ENCODE data around the gene DBX1.

DBX1 gene

DNA sequence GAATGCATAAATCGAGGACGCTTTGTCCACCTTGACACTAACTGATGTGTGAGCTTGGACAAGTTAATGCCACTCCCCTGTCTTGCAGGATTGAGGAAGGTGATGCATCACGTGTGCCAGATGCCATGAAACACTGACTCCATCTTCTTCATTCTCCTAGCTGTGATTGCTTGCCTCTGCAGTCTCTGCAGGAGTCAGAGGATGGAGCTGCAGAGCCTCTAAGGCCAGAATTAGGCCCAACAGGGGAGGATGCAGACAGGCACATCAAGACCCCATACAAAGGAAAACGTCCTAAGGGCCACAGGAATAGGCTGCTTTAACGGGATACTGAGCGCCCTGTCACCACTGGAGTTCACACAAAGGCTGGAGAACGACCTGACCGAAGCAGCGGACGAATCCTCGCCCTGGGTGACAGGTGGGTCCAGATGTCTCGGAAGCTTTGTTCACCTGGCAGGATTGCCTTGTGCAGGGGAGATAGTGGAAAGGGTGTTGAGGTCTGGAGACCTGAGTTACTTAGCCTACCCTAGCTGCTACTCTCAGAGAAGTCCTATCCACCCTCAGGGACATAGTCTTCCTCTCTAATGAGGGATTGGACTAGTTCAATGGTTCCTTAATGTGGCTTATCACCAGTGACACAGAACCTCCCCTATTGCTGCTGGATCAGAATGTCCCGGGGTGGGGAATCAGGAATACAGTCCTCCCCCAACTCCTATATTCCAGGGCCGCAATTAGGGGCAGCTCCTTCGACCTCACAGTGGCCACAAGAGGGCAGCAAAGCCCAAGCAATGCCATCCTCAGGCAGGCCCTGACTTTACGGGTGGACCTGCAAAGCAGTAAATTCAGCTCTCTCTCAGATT lies 32.4 kb downstream of the DBX1 start:
- in situ Hi-C loops (cut with HindIII; ENCODE audit: low sequenced_read_pairs), result loop anchor here (25.0 kb wide), 1 partner anchor 234 kb away; the partner anchor contains the start of gene HTATIP2

DNA sequence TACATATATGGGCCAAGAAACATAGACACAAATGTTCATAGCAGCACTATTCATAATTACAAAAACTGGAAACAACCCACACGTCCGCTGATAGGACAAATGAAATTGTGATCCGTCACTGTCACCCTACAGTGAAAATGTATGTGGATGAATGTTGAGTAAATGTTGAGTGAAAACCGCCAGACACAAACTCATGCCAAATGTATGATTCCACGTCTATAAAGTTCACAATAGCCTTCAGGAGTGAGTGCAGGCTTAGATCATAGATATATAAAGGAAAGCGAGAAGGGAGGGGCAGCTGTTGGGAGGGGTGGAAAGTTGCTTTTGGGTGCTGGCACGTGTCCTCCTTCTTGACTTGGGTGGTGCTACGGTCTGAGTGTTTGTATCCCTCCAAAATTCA lies 33.6 kb downstream of the DBX1 start:
- in situ Hi-C loops (cut with HindIII; ENCODE audit: low sequenced_read_pairs), result loop anchor here (25.0 kb wide), 1 partner anchor 236 kb away; the partner anchor contains the start of gene HTATIP2

DNA sequence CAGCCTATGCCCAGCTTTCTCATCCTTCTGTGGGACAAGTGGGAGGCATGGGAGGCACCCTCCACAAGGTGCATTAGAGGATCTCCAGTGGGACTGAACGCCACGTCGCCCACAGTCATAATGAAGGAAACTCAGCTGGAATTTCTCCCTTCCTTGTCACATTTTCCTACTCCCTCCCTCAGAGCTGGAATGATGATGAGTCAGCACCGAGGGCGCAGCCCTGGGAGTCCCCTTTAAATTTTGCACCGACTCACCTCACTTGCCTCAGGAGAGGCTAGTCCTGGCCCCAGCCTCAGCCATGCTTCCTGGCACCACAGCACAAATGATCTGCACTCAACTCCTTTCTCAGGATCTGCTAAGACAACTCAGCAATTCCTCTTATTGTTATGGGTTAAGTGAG lies 34.3 kb downstream of the DBX1 start:
- in situ Hi-C loops (cut with HindIII; ENCODE audit: low sequenced_read_pairs), result loop anchor here (25.0 kb wide), 1 partner anchor 236 kb away; the partner anchor contains the start of gene HTATIP2

DNA sequence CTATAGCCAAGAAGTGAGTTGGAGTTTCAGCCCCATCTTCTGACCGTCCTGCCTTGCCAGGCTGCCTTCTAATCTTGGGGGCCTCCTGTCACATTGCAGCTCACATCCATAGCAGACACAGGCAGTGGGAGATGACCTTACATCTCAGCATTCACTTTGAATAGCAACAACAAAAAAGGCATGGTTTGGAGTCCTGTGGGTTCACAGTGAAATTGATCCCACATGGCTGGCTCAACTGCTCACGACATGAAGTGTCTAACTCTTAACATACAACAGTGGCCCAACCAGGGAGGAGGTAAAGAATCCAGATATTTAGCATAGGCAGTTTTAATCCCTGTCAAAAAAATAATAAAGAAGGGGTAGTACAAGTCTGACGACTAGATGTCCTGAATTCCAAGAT lies 38.1 kb downstream of the DBX1 start:
- in situ Hi-C loops (cut with HindIII; ENCODE audit: low sequenced_read_pairs), result no loop called here

DNA sequence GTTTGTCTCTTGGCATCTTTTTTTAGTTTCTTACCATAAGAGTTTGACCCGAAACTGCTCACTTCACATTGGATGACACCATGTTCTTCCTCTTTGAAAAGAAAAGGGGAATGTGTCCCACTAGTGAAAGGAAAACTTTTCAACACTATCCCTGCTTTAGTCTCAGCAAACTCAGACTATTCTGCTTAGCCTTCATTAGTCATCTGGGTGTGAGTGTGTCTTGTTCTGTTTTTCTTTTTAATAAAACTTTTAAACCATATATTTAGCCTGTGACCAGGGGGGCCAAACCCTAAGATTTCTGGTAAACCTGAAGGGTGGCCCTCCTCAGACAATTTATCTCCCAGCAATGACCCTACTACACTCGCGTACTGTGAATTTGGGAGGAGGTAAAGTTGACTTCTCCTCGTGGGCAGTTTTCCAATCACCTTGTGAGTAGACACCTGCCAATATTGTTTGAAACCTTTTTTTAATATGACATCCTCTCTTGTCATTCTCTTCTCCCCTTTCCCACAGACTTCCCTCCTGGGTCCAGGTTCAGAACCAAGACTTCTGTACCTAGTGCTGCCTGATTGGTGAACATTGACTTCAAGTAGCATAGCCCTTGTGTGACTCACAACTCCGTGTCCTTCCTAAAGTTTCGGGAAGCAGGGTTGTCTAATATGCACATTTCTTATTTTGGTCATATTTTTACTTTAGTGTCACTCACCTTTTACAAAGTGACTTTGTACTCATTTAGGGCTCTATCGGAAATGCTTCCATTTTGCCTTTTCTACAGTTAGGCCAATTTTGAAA lies 39.9 kb downstream of the DBX1 start:
- in situ Hi-C loops (cut with HindIII; ENCODE audit: low sequenced_read_pairs), result no loop called here

DNA sequence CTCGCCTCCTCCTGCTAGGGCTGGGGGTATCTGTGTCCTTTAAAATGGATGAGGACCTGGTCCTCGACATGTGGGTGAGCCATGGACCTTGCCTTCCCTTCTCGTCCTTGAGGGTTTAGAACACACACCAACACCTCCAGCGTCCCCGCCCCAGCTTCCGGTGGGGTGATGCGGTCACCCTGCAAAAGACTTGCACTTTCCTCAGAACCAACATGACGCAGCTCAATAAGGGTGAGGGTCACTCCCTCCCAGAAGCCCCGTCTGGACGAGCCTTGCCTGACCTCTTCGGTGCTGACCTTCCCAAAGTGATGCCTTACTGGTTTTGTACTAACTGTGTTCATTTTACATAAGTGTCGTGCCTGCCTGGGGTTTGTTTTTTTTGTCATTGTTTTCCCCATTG lies 41.0 kb downstream of the DBX1 start:
- in situ Hi-C loops (cut with HindIII; ENCODE audit: low sequenced_read_pairs), result no loop called here

DNA sequence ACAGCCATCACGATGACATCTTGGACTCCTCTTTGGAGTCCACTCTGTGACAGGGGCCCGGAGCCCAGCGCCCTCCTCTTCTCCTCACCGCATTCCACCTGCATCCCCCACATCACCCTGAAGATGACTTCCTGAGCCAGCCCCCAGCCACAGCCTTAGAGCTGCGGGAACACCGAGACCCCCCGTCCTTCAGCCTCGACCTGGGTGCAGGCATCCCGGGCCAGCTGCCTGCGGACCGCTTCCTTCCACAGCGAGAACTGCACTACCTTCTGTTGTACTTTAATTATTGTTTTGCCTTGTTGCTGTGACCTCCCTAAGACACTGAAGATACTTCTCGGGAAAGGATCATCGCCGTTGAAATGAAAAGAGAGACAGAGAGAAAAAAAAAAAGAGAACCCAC lies 42.1 kb downstream of the DBX1 start:
- in situ Hi-C loops (cut with HindIII; ENCODE audit: low sequenced_read_pairs), result no loop called here

DNA sequence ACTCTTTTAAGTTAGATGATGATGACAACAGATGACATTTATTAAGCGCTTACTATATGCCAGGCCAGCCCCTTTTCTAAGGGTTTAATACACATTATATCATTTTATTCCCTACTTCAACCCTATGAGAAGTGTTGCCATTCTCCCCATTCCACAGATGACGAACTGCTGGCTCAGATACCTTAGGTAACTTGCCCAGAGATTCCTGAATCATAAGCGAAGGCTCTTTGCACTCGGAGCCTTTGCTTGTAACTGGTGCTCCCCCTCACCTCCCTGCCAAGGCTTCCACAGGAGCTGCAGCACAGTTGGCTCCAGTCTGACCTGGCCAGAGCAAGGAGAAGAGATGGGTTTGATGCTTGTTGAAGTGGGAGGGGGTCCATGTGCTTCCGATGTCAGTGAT lies 43.0 kb downstream of the DBX1 start:
- in situ Hi-C loops (cut with HindIII; ENCODE audit: low sequenced_read_pairs), result no loop called here

DNA sequence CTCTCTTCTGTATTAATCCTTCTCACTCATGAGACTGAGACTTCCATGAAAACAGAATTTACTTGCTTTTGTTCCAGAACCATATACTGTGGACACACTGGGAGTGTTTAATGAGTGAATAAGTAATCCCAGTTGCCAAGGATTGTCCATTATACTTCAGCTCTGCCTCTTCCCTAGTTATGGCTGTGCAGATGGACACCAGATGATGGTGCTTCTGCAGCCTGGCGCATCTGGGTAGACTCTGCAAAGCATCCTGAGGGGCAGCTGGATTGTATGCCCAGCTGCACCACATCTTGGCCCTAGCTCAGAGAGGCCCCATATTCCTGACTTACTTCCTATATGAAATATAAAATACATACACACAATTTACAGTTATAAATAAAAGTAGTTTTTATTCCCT lies 43.5 kb downstream of the DBX1 start:
- in situ Hi-C loops (cut with HindIII; ENCODE audit: low sequenced_read_pairs), result no loop called here

DNA sequence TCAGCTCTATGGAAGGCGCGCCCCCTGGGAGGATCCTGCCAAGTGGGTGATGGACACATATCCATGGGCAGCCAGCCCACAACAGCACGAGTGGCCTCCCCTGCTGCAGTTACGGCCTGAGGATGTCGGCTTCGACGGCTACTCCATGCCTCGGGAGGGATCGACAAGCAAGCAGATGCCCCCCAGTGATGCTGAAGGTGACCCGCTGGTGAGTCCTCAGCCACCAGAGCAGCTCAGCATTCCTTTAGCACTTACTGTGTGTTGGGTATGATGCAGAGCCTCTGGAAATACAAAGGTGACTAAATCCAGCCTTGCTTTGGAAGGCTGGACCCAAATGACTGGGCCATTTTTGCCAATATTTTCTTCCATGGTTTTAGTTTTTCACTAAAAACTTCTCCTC lies 45.7 kb downstream of the DBX1 start:
- in situ Hi-C loops (cut with HindIII; ENCODE audit: low sequenced_read_pairs), result no loop called here

DNA sequence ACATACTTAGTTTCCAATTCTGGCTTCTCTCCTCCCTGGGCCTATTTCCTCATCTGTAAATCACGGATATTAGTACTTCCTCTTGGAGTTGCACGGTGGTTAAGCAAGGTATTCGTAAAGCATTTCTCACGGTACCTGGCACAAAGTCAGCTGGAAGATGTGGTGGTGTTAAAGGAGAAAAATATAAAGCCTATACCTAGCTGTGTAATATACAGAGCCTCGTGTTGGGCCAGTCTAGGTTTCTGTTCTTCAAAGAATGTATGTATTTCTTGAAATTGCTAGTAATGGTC lies 47.2 kb downstream of the DBX1 start:
- in situ Hi-C loops (cut with HindIII; ENCODE audit: low sequenced_read_pairs), result no loop called here

DNA sequence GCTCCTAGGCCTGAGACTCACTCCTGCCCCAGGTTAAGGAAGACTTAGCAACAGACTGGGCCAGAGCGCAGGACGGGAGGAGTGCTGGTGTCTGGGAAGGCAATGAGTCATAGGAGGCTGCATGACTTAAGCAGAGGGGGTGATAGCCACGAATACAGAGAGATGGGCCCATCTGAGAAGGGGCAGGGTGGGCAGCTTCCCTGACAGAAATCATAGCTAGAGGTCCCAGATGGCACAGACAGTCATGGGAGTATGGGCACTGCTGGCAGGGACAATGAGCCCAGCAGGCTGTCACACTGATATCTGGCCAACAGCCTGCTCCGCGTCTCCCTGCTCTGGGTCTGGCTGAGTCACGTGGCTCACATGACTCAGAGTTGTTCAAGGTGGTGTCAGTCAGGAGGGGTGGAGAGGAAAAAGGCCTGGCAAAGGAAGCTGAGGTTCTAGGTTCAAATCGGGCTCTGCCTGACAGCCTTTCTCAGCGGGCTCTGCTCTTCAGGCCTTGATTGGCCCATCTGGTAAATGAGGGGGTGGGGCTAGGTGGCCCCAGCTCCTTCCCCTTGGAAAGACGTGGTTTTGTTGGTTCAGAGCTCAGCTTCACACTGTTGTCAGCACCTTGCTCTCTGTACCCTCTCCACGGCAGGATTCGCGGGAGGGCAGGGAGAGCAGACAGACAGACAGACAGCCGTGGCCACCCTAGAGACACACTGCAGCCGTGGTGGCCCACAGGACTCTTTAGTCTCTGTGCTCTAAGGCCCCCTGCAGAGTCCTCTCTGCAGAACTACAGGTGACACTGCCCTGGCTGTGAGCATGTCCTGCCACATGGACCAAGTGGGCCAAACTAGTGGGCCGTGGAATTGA lies 47.8 kb downstream of the DBX1 start:
- in situ Hi-C loops (cut with HindIII; ENCODE audit: low sequenced_read_pairs), result no loop called here

DNA sequence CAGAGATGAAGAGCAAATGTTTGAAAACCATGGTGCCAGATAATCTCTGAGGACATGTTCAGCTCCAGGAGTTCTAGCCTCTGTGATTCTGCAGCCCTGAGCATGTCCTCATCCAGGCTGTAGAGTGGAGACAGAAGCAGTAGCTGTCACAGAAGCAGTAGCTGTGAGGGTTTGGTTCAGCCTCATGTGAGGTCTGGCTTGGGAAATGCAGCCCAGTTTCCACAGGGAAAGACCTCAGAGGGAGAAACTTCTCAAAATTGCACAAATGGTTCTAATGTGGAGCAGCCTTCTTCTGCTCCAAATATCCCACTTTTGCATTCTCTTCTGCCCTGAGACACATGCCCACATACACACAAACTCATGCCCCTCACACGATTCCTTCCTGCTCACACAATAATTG lies 48.4 kb downstream of the DBX1 start:
- in situ Hi-C loops (cut with HindIII; ENCODE audit: low sequenced_read_pairs), result no loop called here

DNA sequence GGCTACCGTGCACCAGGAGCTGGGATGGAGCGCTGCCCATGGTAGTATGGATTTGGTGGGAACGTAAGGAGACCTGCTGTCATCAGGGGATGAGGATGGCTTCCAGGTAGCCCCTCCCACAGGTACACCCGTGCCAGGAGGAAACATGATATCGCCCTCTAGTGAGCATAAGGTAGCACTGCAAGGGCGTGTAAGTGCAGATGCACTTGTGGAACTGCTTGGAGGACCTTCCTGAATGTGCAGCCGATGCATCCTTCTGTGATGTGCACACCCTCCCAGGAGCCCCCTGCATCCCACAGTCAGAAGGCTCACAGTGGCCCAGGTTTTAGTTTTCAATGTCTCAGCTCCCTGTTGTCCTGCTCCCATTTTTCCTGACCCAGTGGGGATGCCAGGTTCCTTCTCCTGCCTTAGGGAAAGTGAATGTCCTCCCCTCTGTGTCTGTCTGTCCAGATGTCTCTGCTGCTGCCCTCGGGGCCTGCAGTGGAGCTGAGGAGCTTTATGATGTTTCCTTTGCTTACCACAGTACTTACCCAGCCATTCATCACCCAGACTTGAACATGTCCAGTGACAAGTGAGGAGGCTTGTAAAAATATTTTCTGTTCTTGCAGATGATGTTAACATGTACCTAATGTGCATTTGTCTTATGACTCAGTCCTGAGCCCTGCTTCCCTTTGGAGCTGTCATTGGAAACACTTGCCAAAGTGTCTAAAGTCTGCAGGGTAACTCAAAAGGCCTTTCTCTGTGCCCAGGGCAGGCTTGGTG lies 49.2 kb downstream of the DBX1 start:
- in situ Hi-C loops (cut with HindIII; ENCODE audit: low sequenced_read_pairs), result no loop called here

DNA sequence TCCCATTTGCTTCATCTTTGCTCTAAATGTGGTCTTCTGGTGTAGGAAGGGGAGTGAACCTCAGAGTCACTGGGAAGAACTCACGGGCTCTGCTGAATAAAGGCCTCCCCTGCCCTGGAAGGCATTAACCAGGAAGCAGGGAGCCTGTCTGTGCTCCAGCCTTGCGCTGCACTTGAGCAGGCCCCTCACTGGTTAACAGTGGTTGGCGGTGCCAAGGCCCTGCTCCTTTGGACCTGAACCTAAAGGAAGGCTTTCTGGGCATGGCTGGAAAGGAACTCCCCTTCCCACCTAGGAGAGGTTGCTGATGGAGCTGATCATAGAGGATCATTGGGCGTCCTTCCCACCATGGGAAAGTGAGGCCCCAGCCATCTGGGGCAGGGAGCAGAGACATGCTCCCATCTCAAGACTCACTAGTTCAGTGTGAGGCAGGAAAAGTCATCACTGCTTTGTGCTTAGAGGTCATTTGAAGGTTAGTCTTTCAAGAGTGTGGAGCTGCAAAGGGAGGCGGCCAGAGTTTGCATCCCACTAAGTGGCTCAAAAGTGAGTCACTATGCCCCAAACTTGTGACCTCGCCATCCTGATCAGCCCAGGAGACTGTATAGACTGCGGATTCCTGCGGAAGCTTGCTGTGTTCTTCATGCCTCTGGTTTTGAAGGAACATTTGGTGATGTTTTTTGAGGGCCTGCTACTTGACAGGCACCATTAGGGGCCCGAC lies 50.4 kb downstream of the DBX1 start:
- in situ Hi-C loops (cut with HindIII; ENCODE audit: low sequenced_read_pairs), result no loop called here
